HTR-8/SVneo (cell line): ENCODE data around the gene PEX14.
A peak's percentile ranks its signal among the peaks of the same experiment; 100 is the strongest.
"Not testable (repeated sequence)": the region's sequence is repeated elsewhere in the genome, so short reads cannot be mapped to it uniquely, and the experiment has no call there.

Experiments used
- DNase-seq: peaks from one replicate; pipeline ENCODE4 v3.0.0; 2011; ENCODE audit warnings: low spot score, mixed read lengths; ENCODE audit not compliant: insufficient read length
- FAIRE-seq: peaks from 2 replicates; lab custom pipeline; 2011; peaks lifted over from hg19 to GRCh38; lab: Jason Lieb, UNC

PEX14 gene

DNA sequence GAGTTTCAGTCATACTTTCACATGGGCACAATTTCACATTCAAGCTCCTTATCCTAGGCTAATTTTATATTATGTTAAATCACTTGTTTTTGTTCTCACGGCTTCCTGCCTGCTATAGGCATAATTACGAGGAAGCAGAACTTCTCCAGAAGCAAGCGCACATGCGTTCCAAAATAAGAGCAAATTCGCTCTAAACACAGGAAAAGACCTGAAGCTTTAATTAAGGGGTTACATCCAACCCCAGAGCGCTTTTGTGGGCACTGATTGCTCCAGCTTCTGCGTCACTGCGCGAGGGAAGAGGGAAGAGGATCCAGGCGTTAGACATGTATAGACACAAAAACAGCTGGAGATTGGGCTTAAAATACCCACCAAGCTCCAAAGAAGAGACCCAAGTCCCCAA lies 25.0 kb upstream of the PEX14 start, which contains the start of gene CORT:
Gene CORT, plus strand, starts transcription at position 281 of the 400 bp plus-strand sequence. CDS start 193 bp downstream, outside the sequence.
- DNase-seq (no peak), FAIRE-seq (no peak)

DNA sequence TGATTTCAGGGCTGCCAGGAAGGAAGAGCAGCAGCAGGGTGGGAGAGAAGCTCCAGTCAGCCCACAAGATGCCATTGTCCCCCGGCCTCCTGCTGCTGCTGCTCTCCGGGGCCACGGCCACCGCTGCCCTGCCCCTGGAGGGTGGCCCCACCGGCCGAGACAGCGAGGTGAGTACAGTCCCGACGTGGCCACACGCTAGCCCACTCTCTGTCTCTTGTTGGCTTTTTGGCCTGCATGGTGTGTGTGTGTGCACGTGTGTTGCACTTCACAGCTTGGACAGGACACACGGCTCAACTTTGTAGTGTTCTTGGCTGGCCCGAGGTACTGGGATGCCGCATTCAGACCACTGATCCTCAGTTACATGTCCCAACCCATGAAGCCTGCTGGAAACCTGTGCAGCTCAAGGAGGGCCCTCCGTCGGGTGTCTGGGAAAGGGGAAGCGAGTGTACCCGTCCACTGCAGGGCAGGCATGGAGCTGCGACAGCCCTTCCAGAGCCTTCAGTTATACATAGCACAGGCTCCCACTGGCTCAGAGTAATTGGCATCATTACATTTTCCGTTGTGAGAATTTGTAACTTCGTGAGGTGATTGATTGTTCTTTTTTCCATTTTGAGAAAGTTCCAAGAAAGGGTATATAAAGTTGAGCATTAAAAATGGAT lies 24.5 kb upstream of the PEX14 start:
- FAIRE-seq (no peak), DNase-seq (no peak)

DNA sequence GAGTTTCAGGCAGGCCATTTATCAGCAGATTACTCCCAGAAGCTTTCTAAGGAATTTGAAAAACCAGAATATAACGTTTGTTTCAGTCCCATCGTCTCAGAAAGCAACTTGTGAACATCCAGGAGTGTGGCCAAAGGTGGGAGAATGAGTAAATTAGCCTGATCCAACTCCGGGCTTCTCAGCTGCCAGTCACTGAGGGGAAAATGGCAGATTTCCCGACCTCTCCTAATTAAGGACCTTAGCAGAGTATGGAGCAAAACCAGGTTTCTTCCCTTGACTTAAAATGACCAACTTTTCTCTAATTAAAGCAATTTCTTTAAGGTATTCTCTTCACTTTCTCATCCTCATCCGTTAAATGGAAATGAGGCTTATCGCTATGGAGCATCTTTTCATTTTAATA lies 23.9 kb upstream of the PEX14 start:
- no peak for FAIRE-seq

DNA sequence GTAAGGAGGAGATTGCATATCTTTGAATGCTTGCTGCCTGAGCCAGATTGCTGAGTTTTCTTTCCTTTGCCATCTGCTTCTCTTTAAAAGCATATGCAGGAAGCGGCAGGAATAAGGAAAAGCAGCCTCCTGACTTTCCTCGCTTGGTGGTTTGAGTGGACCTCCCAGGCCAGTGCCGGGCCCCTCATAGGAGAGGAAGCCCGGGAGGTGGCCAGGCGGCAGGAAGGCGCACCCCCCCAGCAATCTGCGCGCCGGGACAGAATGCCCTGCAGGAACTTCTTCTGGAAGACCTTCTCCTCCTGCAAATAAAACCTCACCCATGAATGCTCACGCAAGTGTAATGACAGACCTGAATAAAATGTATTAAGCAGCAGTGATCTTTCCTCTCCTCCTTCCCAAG lies 23.5 kb upstream of the PEX14 start:
- DNase-seq (no peak), FAIRE-seq (no peak)

More for the DNA sequence above, 23.9 kb upstream of the PEX14 start:
- no peak for DNase-seq

DNA sequence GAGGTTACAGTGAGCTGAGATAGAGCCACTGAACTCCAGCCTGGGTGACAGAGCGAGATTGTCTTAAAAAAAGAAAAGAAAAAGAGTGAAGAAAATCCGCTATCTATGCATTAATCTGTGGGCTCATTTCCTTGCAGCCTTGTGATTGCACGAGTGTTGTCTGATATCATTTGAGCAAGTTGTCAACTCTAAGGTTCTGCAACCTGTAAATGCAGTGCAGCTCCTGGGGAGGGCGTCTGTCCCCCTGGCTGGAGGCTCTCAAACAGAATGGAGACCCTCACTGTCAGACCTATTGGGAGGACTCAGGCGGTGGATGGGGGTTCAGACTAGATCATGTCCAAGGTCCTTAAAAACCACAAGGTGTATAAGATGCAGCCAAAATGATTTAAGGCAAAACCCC lies 18.7 kb upstream of the PEX14 start:
- DNase-seq (no peak), FAIRE-seq (no peak)

DNA sequence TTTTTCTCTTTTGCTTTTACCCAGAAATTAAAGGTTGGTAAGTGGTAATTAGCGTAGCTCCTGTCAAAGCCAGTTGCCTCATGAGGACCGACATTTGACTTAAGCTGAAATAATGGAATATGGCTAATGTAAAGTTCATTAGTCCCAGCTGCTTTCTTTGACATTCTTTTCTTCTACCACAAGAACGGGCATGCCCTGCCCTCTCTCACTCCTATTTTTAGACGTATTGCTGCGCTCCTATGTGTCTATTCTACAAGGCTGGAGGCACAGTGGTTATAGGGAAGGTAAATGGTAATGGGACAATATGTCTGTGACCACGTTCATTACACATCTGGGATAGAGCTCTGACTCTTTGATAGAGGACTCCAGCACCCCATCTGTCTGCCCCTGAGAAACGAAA lies 18.1 kb upstream of the PEX14 start:
- DNase-seq (no peak), FAIRE-seq (no peak)

DNA sequence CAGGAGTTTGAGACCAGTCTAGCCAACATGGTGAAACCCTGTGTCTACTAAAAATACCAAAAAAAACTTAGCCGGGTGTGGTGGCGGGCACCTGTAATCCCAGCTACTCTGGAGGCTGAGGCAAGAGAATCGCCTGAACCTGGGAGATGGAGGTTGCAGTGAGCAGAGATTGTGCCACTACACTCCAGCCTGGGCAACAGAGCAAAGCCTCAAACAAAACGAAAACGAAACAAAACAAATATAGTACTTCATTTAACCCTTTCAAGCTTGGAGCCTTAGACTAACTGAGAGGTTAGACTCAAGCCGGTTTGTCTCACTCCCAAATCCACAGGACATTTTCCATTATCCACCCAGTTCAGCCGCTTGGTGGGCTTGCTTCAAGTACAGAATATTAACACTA lies 17.3 kb upstream of the PEX14 start:
- not testable (repeated sequence) for FAIRE-seq, DNase-seq

DNA sequence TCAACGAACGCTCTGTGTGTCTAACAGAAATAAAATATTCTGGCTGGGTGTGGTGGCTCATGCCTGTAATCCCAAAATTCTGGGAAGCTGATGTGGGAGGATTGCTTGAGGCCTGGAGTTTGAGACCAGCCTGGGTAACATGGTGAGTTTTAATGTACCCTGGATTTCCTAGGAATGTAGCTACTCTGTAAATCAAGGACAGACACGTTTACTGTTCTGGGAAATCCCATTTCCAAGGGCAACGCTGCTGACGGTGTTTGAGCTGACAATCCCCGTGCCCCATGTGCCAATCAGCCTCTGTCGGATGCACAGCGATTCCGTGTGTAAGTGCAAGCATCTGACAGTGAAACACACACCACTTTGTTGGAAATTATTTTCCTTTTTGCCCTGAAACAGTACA lies 16.9 kb upstream of the PEX14 start:
- FAIRE-seq (no peak), DNase-seq (no peak)

DNA sequence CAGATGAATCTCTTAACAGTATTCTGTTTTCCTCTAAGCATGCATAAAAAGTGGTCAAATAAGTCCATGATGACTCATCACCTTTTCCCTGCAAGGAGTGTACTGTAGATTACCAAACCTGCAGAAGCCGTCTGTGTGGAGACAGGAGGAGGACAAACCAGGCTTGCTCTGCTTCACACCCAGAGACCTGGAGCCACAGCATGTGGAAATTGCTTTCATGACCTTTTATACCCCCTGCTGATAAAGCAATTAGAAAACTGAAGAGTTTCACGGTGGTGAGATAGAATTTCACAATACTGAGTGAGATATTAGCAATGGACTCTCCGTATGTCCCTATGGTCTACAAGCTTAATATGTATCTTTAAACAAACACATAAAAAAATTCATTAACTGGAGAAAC lies 15.6 kb upstream of the PEX14 start:
- DNase-seq (peak; percentile 60), FAIRE-seq (no peak)

DNA sequence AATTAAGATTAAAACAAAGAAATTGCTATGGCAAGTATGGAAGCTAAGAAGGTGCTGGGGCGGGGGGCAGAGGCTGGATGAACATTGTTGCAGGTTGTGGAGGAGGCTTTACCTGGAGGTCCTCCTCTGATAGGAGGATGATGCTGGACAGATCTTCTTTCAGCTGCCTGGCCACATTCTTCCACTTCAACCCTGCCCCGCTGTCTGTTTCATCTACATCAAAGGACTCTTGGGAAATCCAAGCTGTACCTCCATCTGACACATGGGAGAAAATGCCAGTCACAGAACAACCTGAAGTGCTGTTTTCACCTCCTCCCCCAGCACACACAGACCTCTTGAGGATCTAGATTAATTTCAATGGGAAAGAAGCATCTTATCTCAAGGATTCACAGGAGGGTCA lies 7.7 kb upstream of the PEX14 start:
- no peak for FAIRE-seq

DNA sequence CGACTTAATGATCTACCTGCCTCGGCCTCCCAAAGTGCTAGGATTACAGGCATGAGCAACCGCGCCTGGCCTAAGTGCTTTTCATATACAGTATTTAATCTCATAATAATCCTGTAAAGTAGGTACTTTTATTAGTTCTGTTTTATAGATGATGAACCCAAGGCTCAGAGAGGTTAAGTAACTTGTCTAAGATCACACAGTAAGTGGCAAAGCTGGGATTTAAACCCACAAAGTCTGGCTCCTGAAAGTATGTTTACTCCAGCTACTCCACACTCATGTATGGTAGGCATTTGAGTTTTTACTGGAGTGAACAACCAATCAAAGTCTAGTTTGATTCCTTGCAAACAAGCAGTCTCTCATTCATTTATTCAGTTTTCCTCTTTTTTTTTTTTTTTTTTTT lies 4.7 kb upstream of the PEX14 start:
- DNase-seq (no peak), FAIRE-seq (no peak)

More for the DNA sequence above, 7.7 kb upstream of the PEX14 start:
- DNase-seq = no peak

DNA sequence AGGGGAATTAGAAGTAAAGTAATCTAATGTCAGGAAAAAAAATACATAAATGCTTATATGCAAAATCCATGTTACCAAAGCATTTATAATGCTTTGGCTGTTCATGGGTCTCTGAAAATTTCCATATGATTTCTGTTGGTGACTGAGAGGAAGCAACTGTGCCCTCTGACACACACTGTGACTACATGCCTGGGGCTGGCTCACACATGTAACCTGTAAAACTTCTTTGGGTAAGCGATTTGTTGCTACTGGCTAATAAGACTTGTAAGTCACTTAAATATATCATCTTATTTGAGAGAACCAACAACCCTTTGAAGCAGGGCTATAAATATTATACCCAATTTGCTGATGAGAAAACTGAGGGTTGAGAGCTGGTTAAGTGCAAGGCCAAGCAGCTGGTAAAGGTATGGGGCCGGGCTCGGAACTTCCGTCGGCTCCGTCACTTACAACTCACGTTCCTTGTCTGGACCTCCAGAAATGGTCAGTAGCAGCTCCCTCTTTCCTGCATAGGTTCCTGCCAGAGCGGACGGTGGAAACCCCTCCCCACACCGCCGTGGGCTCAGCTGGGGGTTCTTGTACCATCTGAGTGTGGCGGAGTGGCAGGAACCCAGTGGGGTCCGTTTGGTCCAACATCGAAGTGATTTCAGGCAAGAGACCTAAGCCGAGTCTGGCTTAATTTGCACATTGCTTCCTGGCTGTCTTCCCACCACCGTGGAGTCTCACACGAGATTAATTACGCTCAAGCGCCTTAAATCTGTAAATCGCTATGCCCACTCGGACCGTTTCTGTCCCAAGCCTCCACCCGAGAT lies 3.1 kb upstream of the PEX14 start:
- DNase-seq = no peak
- FAIRE-seq = no peak

DNA sequence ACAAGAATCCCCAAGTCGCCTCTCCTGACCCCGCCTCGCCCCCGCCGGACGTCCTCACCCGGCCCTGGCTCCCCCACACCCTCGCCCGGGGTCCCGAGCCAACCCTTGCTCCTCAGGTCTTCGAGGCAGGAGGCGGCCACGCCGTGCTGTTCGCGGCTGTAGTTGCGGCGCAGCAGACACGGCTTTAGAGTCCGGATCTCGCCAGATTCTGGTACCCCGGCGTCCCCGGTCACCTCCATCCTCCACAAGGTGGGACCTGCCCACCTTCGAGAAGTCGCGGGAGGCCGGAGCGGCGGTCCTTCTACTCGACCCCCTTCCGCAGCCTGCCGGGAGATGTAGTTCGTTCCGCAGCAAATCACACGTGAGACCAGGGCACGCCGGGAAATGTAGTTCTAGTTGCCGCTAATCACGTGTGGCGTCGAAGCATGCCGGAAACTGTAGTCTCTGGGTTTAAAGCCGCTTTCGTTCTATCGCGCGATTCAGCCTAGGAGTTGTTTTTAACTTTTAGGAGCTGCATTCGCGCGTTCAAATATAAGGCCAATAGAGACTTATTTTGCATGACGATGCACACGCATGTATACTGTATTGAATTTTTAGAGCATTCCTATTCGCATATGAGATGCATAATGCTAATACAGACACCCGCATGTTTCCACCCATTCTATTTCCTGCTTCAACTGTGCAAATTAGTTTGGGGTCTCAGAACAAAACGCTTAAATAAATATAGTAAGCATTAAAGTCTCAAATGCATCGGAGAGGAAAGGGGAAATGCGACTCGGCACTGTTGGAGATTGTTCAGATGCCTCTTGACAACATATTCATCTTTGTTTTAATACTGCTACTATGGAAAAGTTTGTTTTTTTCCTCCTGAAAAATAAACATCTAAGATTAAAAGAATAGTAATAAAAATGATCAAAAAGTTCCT lies 2.3 kb upstream of the PEX14 start, which contains the start of gene DFFA:
Gene DFFA, minus strand, starts transcription at position 310 of the 925 bp plus-strand sequence. Its CDS starts 71 bp downstream, at position 239.
- FAIRE-seq = peak; percentile 82

DNA sequence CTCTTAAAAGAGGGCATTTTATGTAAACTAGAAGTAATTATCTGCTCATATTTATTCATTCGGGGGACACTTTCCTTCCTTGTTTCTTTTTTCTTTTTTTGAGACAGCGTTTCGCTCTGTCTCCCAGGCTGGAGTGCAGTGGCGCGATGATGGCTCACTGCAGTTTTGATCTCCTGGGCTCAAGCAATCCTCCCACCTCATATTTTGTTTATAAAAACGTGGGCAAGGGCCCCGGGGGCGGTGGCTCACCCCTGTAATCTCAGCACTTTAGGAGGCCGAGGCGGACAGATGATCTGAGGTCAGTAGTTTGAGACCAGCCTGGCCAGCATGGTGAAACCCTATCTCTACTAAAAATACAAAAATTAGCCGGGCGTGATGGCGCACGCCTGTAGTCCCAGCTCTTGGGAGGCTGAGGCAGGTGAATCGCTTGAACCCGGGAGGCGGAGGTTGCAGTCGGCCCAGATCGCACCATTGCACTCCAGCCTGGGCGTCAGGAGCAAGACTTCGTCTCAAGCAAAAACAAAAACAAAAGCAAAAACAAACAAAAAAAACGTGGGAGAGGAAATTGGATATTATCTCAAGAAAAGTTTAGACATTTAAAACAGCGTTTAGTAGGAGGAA lies 1.5 kb upstream of the PEX14 start:
- FAIRE-seq (no peak), DNase-seq (no peak)

More for the DNA sequence above, 2.3 kb upstream of the PEX14 start, which contains the start of gene DFFA:
- peak; percentile 94 for DNase-seq

DNA sequence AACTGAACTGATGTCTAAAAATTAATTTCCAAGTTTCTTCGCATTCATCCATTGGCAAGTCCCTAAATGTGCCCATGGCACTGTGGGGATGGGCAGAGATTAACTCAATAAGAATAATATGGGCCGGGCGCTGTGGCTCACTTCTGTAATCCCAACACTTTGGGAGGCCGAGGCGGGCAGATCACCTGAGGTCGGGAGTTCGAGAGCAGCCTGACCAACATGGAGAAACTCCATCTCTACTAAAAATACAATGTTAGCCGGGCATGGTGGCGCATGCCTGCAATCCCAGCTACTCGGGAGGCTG lies 489 bp upstream of the PEX14 start:
- not testable (repeated sequence) for FAIRE-seq, DNase-seq

DNA sequence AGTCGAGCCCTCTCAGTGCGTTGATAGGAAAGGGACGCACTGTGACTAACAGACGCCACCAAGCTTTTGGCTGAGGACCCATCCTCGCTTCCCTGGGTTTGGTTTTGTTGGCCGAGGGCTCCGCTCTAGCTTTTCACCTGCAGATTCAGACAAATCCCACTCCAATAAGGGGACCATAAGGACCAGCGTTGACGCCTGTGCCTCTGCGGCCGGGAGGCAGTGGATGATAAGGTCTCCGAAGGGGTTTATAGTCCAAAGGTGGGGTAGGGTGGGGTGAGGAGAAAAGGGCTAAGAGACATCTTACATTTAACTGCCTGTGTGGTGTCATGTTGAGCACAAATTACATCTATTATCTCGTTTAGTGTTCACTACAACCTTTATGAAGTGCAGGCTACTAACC lies 760 bp downstream of the PEX14 start:
- no peak for FAIRE-seq

DNA sequence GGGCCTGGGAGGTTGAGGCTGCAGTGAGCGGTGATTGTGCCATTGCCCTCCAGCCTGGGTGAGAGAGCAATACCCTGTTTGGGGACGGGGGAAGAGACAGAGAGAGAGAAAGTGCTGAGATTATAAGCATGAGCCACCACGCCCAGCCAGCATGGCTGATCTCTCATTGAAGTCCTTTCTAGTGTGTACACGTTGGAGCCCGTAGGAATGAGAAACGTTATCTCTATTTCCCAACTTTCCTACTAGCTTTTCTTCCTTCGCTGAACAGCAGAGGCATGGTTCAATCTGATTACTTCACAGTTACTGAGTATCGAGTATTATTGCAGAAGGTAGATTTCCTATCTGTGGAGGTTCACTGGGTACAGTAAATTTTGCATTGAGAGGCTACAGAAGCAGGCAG lies 4.5 kb downstream of the PEX14 start:
- DNase-seq = no peak
- FAIRE-seq = no peak

More for the DNA sequence above, 760 bp downstream of the PEX14 start:
- DNase-seq = no peak

DNA sequence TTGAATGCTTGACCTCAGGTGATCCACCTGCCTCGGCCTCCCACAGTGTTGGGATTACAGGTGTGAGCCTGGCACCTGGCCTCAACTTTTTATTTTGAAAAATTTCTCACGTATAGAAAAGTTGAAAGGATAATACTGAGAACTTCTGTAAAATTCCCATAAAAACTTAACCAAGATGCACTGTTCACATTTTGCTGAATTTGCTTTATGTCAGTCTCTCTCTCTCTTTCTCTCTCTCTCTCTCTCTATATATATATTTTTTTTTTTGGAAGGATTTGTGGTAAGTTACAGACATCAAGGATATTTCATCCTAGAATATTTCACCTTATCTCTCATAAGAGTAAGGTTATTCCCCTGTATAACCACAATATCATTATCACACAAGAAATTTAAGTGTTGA lies 5.9 kb downstream of the PEX14 start:
- DNase-seq (no peak), FAIRE-seq (no peak)

DNA sequence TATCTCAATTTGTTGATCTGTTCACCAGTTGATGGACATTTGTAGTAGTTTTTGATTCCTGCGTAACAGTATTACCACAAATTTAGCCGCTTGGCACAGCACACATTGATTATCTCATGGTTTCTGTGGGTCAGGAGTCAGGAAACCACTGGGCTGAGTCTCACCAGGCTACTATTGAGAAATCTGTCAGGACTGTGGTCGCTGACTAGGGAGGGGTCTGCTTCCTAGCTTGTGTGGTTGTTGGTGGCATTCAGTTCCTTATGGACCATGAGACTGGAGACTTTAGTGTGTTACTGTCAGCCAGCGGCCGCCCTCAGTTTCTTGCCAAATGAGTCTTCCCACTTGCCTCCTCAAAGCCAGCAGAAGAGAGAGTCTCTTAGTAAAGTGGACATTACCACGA lies 9.8 kb downstream of the PEX14 start:
- DNase-seq = no peak
- no peak for FAIRE-seq
